WTC11 (cell line): Measurements from ENCODE around the gene NACC2. TPM values are rescaled to one million over a fixed set of nuclear protein-coding genes. Genes with fewer than 3 reads are reported as not detected.

Experiments
- ATAC-seq: fragments of 200-7000 bp; cut with Tn5 transposase; 2 replicates; pipeline ENCODE4 v1.10.0; 2021; ENCODE audit warnings: mild to moderate bottlenecking, moderate library complexity
- CTCF ChIA-PET: fragments of 300-600 bp; sonication (Branson Sonifier 250); formaldehyde crosslinking; loops from one replicate; lab custom pipeline; 2021; ENCODE audit warnings: antibody characterized with exemption; lab: Charles Lee
- POLR2A ChIA-PET: fragments of 350-600 bp; sonication (Branson Sonifier 250); formaldehyde crosslinking; loops from one replicate; lab custom pipeline; 2021; ENCODE audit warnings: antibody characterized with exemption; lab: Charles Lee
- DNase-seq: peaks from one replicate; pipeline ENCODE4 v3.0.0; 2021; ENCODE audit warnings: low spot score
- H3K27ac Mint-ChIP-seq: 2 replicates; pipeline ENCODE4 v1.8.0; 2021; ENCODE audit warnings: mixed read lengths
- H3K27me3 Mint-ChIP-seq: 2 replicates; pipeline ENCODE4 v1.8.0; 2021; ENCODE audit warnings: low read depth, mild to moderate bottlenecking, moderate library complexity, mixed read lengths
- H3K36me3 Mint-ChIP-seq: 2 replicates; pipeline ENCODE4 v1.8.0; 2021; ENCODE audit warnings: mixed read lengths
- H3K4me1 Mint-ChIP-seq: 2 replicates; pipeline ENCODE4 v1.8.0; 2022; ENCODE audit warnings: mixed read lengths
- H3K4me3 Mint-ChIP-seq: 2 replicates; pipeline ENCODE4 v1.8.0; 2021; ENCODE audit warnings: mild to moderate bottlenecking, moderate library complexity, mixed read lengths
- H3K9me3 Mint-ChIP-seq: 2 replicates; pipeline ENCODE4 v1.8.0; 2021; ENCODE audit warnings: mixed read lengths
- CREM ChIP-seq: sonication (generic); formaldehyde crosslinking; IDR thresholded peaks from 2 replicates; pipeline ENCODE4 v1.8.1; 2022; ENCODE audit warnings: mild to moderate bottlenecking, missing genetic modification reagents, moderate library complexity
- EMX1 ChIP-seq: fragments of 250-450 bp; sonication (Bioruptor Pico); IDR thresholded peaks from 2 replicates; pipeline ENCODE4 v1.8.0; 2021; ENCODE audit warnings: mild to moderate bottlenecking
- FOXK1 ChIP-seq: sonication (generic); formaldehyde crosslinking; IDR thresholded peaks from 2 replicates; pipeline ENCODE4 v1.8.0; 2022; ENCODE audit warnings: mild to moderate bottlenecking, moderate library complexity, missing genetic modification reagents
- IRF2 ChIP-seq: sonication (generic); formaldehyde crosslinking; IDR thresholded peaks from 2 replicates; pipeline ENCODE4 v1.8.0; 2022; ENCODE audit warnings: low read depth, missing genetic modification reagents, borderline replicate concordance
- NR3C1 ChIP-seq: sonication (generic); formaldehyde crosslinking; conservative IDR thresholded peaks from 2 replicates; pipeline ENCODE4 v1.8.1; 2023; ENCODE audit warnings: low read depth, mild to moderate bottlenecking, missing genetic modification reagents
- PRRX2 ChIP-seq: fragments of 250-450 bp; sonication (Bioruptor Pico); IDR thresholded peaks from 2 replicates; pipeline ENCODE4 v1.8.0; 2021; ENCODE audit warnings: mild to moderate bottlenecking
- ZBTB21 ChIP-seq: sonication (generic); formaldehyde crosslinking; IDR thresholded peaks from 2 replicates; pipeline ENCODE4 v1.8.1; 2023; ENCODE audit warnings: mild to moderate bottlenecking, missing genetic modification reagents, borderline replicate concordance
- ZNF121 ChIP-seq: sonication (generic); formaldehyde crosslinking; IDR thresholded peaks from 2 replicates; pipeline ENCODE4 v1.8.0; 2023; ENCODE audit warnings: missing genetic modification reagents
- ZNF232 ChIP-seq: sonication (generic); formaldehyde crosslinking; IDR thresholded peaks from 2 replicates; pipeline ENCODE4 v1.8.0; 2022; ENCODE audit warnings: mild to moderate bottlenecking, missing genetic modification reagents
- ZNF416 ChIP-seq: fragments of 250-450 bp; sonication (Bioruptor Pico); IDR thresholded peaks from 2 replicates; pipeline ENCODE4 v1.9.0; 2021; ENCODE audit warnings: mild to moderate bottlenecking, inconsistent platforms
- ZNF671 ChIP-seq: fragments of 250-450 bp; sonication (Bioruptor Pico); IDR thresholded peaks from 2 replicates; pipeline ENCODE4 v1.8.0; 2021; ENCODE audit warnings: mild to moderate bottlenecking
- total RNA-seq: library from RNA; stranded (reverse); gene quantifications from 3 replicates; pipeline ENCODE4 v1.2.3, GENCODE V29; 2021
- TF ChIP-seq, protein P1 (sequence below): fragments of 250-450 bp; sonication (Bioruptor Pico); IDR thresholded peaks from 2 replicates; pipeline ENCODE4 v2.1.2; 2022; ENCODE audit warnings: mild to moderate bottlenecking, moderate library complexity
- TF ChIP-seq, protein P2 (sequence below): fragments of 250-450 bp; sonication (Bioruptor Pico); IDR thresholded peaks from 2 replicates; pipeline ENCODE4 v1.9.0; 2021; ENCODE audit warnings: moderate library complexity, mild to moderate bottlenecking, inconsistent platforms, borderline replicate concordance
- TF ChIP-seq, protein P3 (sequence below): sonication (generic); formaldehyde crosslinking; IDR thresholded peaks from 2 replicates; pipeline ENCODE4 v1.8.1; 2023; ENCODE audit warnings: mild to moderate bottlenecking, missing genetic modification reagents
- TF ChIP-seq, protein P4 (sequence below): sonication (generic); formaldehyde crosslinking; IDR thresholded peaks from 2 replicates; pipeline ENCODE4 v1.8.1; 2023; ENCODE audit warnings: mild to moderate bottlenecking, missing genetic modification reagents, borderline replicate concordance
- TF ChIP-seq, protein P5 (sequence below): sonication (generic); formaldehyde crosslinking; IDR thresholded peaks from 2 replicates; pipeline ENCODE4 v1.8.1; 2023; ENCODE audit warnings: mild to moderate bottlenecking, missing genetic modification reagents
- TF ChIP-seq, protein P6 (sequence below): sonication (generic); formaldehyde crosslinking; IDR thresholded peaks from 2 replicates; pipeline ENCODE4 v1.8.0; 2022; ENCODE audit warnings: mild to moderate bottlenecking, missing genetic modification reagents
- TF ChIP-seq, protein P7 (sequence below): fragments of 250-450 bp; sonication (Bioruptor Pico); IDR thresholded peaks from 2 replicates; pipeline ENCODE4 v1.9.0; 2021; ENCODE audit warnings: mild to moderate bottlenecking

The NACC2 gene
- total RNA-seq, 1 experiment from 2014 or later: 17.1 TPM

DNA sequence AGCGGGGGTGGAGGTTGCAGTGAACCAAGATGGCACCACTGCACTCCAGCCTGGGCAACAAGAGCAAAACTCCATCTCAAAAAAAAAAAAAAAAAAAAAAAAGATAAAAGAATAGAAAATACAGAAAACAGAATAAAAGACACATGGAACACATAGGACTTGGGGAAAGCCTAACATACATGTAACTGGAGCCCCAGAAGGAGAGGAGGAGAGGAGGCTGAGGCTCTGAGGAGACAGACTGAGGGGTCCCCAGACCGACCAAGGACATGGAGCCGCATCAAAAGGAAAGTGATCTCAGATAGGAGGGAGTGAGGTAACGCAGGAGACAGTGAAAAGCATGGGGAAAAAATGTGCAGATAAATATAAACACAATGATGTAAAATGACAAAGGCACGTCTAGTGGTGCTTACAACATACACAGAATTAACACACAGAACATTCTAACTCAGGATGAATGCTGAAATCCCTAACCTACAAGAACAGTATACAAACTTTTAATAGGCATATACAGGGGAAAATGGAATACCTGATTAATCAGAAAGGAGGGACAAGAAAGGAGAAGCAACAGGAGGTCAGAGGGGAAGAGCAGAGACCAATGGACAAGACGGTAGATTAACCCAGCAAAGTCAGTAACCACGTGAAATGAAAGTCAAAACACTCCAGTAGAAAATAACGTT, 68.7 kb downstream of the NACC2 start:
- 0 out of 2 replicates have a peak, but pooled peaks cover 3% of the 10 kb centered on the region for H3K9me3 Mint-ChIP-seq
- peaks cover 7% of the 10 kb centered on the region; the same call in 1 of the 2 replicates for H3K36me3 Mint-ChIP-seq
- H3K4me1 Mint-ChIP-seq: peaks cover 9% of the 10 kb centered on the region
- ChIA-PET POLR2A (no interaction called here), CTCF (no interaction called here)
- H3K27ac Mint-ChIP-seq: no peak overlapping the region
- TF ChIP-seq CREM (no peak), ZBTB21 (no peak), ZNF121 (CRISPR knock-in tag) (no peak), ZNF416 (no peak), ZNF671 (no peak), ZNF232 (CRISPR knock-in tag) (no peak), EMX1 (CRISPR knock-in tag) (no peak), IRF2 (CRISPR knock-in tag) (no peak), PRRX2 (no peak), FOXK1 (CRISPR knock-in tag) (no peak), NR3C1 (no peak)
- TF ChIP-seq, protein P1, sequence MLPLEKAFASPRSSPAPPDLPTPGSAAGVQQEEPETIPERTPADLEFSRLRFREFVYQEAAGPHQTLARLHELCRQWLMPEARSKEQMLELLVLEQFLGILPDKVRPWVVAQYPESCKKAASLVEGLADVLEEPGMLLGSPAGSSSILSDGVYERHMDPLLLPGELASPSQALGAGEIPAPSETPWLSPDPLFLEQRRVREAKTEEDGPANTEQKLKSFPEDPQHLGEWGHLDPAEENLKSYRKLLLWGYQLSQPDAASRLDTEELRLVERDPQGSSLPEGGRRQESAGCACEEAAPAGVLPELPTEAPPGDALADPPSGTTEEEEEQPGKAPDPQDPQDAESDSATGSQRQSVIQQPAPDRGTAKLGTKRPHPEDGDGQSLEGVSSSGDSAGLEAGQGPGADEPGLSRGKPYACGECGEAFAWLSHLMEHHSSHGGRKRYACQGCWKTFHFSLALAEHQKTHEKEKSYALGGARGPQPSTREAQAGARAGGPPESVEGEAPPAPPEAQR (CRISPR knock-in tag): no peak
- TF ChIP-seq, protein P2, sequence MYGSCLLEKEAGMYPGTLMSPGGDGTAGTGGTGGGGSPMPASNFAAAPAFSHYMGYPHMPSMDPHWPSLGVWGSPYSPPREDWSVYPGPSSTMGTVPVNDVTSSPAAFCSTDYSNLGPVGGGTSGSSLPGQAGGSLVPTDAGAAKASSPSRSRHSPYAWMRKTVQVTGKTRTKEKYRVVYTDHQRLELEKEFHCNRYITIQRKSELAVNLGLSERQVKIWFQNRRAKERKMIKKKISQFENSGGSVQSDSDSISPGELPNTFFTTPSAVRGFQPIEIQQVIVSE (CRISPR knock-in tag): no peak
- TF ChIP-seq, protein P3, sequence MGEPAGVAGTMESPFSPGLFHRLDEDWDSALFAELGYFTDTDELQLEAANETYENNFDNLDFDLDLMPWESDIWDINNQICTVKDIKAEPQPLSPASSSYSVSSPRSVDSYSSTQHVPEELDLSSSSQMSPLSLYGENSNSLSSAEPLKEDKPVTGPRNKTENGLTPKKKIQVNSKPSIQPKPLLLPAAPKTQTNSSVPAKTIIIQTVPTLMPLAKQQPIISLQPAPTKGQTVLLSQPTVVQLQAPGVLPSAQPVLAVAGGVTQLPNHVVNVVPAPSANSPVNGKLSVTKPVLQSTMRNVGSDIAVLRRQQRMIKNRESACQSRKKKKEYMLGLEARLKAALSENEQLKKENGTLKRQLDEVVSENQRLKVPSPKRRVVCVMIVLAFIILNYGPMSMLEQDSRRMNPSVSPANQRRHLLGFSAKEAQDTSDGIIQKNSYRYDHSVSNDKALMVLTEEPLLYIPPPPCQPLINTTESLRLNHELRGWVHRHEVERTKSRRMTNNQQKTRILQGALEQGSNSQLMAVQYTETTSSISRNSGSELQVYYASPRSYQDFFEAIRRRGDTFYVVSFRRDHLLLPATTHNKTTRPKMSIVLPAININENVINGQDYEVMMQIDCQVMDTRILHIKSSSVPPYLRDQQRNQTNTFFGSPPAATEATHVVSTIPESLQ (CRISPR knock-in tag): no peak
- TF ChIP-seq, protein P4, sequence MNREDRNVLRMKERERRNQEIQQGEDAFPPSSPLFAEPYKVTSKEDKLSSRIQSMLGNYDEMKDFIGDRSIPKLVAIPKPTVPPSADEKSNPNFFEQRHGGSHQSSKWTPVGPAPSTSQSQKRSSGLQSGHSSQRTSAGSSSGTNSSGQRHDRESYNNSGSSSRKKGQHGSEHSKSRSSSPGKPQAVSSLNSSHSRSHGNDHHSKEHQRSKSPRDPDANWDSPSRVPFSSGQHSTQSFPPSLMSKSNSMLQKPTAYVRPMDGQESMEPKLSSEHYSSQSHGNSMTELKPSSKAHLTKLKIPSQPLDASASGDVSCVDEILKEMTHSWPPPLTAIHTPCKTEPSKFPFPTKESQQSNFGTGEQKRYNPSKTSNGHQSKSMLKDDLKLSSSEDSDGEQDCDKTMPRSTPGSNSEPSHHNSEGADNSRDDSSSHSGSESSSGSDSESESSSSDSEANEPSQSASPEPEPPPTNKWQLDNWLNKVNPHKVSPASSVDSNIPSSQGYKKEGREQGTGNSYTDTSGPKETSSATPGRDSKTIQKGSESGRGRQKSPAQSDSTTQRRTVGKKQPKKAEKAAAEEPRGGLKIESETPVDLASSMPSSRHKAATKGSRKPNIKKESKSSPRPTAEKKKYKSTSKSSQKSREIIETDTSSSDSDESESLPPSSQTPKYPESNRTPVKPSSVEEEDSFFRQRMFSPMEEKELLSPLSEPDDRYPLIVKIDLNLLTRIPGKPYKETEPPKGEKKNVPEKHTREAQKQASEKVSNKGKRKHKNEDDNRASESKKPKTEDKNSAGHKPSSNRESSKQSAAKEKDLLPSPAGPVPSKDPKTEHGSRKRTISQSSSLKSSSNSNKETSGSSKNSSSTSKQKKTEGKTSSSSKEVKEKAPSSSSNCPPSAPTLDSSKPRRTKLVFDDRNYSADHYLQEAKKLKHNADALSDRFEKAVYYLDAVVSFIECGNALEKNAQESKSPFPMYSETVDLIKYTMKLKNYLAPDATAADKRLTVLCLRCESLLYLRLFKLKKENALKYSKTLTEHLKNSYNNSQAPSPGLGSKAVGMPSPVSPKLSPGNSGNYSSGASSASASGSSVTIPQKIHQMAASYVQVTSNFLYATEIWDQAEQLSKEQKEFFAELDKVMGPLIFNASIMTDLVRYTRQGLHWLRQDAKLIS (CRISPR knock-in tag): no peak
- TF ChIP-seq, protein P5, sequence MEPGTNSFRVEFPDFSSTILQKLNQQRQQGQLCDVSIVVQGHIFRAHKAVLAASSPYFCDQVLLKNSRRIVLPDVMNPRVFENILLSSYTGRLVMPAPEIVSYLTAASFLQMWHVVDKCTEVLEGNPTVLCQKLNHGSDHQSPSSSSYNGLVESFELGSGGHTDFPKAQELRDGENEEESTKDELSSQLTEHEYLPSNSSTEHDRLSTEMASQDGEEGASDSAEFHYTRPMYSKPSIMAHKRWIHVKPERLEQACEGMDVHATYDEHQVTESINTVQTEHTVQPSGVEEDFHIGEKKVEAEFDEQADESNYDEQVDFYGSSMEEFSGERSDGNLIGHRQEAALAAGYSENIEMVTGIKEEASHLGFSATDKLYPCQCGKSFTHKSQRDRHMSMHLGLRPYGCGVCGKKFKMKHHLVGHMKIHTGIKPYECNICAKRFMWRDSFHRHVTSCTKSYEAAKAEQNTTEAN (CRISPR knock-in tag): no peak
- TF ChIP-seq, protein P6, sequence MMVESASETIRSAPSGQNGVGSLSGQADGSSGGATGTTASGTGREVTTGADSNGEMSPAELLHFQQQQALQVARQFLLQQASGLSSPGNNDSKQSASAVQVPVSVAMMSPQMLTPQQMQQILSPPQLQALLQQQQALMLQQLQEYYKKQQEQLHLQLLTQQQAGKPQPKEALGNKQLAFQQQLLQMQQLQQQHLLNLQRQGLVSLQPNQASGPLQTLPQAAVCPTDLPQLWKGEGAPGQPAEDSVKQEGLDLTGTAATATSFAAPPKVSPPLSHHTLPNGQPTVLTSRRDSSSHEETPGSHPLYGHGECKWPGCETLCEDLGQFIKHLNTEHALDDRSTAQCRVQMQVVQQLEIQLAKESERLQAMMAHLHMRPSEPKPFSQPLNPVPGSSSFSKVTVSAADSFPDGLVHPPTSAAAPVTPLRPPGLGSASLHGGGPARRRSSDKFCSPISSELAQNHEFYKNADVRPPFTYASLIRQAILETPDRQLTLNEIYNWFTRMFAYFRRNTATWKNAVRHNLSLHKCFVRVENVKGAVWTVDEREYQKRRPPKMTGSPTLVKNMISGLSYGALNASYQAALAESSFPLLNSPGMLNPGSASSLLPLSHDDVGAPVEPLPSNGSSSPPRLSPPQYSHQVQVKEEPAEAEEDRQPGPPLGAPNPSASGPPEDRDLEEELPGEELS (CRISPR knock-in tag): no peak
- TF ChIP-seq, protein P7, sequence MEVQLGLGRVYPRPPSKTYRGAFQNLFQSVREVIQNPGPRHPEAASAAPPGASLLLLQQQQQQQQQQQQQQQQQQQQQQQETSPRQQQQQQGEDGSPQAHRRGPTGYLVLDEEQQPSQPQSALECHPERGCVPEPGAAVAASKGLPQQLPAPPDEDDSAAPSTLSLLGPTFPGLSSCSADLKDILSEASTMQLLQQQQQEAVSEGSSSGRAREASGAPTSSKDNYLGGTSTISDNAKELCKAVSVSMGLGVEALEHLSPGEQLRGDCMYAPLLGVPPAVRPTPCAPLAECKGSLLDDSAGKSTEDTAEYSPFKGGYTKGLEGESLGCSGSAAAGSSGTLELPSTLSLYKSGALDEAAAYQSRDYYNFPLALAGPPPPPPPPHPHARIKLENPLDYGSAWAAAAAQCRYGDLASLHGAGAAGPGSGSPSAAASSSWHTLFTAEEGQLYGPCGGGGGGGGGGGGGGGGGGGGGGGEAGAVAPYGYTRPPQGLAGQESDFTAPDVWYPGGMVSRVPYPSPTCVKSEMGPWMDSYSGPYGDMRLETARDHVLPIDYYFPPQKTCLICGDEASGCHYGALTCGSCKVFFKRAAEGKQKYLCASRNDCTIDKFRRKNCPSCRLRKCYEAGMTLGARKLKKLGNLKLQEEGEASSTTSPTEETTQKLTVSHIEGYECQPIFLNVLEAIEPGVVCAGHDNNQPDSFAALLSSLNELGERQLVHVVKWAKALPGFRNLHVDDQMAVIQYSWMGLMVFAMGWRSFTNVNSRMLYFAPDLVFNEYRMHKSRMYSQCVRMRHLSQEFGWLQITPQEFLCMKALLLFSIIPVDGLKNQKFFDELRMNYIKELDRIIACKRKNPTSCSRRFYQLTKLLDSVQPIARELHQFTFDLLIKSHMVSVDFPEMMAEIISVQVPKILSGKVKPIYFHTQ (CRISPR knock-in tag): no peak
- no peaks in the 10 kb centered on the region for H3K27me3 Mint-ChIP-seq
- no peak for ATAC-seq
- H3K4me3 Mint-ChIP-seq: no peak overlapping the region
- DNase-seq: no peak
